Measurements from ENCODE around the gene TET3.
A peak's percentile ranks its signal among the peaks of the same experiment; 100 is the strongest.

TET3 gene

GRCh38 chr2:73965053-73965452 is 19.7 kb upstream of the TET3 start:
- DNase-seq, result no peak

- DNase-seq, result no peak
Measured at GRCh38 chr2:73968357-73968937, 16.3 kb upstream of the TET3 start.

DNA sequence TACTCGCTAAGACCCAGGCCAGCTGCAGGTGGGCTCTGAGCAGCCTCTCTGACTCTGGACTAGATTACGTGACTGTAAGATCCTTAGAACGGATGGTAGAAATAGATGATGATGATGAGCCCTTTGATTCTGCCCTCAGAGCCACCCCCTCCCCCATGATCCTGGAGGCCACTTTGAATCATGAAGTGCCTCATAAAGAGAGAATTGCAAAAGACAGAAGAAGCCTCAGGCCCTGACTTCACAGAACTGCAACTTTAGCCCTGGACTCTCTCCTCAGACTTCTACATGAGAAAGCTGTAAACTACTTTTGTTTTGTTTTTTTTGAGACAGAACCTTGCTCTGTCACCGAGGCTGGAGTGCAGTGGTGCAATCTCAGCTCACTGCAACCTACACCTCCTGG is 15.4 kb upstream of the TET3 start:
- no peak for DNase-seq

GRCh38 chr2:73970141-73970803 is 14.4 kb upstream of the TET3 start:
- DNase-seq, result no peak

GRCh38 chr2:73970850-73971471 is 13.7 kb upstream of the TET3 start:
- DNase-seq, result peak; percentile 43

DNA sequence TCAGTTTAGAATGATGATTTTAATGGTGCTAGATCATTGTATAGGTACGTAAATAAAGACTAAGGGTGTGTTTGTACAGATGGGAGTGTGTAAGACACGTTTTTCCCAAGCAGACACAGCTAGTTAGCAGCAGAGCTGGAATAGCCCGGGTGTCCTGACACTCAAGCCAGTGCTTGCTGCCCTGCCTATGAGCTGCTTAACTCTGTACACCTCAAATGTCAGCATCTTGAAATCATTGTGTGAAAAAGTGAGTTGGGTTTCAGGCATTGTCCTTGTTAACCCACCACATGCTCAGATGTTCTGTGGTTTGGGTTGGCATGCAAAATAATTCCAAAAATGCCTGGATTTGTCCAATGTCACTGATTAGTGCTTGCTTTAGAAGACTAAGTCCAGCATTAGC is 13.0 kb upstream of the TET3 start:
- no peak for DNase-seq

DNA sequence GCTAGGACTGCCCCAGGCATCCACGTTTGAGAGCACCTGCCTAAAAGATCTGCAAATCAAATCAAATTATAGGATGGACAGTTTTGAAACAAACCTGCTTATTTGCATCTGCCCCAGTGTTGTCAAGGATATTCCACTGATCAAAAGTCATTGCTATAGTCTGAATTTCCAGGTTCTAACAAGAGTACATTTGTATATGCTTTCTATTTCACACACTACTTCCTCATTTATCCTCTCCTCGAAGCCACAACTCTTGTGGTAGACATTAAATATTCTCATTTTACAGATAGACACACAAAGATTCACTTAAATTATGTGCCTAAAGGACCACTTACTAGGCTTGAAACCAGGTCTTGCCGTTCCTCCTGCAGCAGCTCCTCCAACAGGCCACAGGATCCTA is 11.9 kb upstream of the TET3 start:
- no peak for DNase-seq

DNA sequence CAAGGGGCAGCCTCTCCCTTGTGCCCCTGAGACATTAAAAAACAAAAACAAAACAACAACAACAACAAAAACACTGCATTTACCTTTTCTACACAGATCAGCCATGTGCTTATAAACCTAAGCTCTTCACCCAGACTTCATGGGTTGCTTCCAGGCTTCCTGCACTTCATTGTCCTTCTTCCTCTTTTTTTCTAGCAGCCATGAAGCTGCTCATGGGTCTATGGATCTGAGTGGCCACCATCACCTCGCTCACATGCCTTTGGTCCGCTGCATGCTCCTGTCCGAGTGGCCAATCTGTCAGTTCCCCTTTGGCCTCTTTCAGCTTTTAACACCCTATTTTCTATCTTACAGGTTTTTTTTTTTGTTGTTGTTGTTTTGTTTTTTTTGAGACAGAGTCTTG is 9.0 kb upstream of the TET3 start:
- no peak for DNase-seq

GRCh38 chr2:73976803-73977202 is 7.9 kb upstream of the TET3 start:
- no peak for DNase-seq

DNA sequence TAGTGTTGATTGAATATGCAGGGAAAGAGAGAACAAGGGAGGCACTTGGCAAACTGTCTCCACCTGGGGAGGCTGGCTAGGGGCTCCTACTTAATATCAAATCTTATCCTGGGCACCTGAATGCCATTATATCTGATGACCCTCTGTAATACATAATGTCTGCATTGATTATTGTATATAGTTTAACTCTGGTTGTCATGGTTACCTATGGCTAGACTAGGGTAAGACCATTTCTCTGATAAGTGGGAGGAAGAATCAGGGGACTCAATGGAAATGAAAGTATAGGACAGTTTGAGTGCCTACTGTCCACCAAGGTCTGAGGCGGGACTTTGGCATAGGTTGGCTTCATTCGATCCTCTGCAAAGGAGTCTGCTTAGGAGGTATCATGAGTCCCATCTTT is 7.2 kb upstream of the TET3 start:
- no peak for DNase-seq

DNA sequence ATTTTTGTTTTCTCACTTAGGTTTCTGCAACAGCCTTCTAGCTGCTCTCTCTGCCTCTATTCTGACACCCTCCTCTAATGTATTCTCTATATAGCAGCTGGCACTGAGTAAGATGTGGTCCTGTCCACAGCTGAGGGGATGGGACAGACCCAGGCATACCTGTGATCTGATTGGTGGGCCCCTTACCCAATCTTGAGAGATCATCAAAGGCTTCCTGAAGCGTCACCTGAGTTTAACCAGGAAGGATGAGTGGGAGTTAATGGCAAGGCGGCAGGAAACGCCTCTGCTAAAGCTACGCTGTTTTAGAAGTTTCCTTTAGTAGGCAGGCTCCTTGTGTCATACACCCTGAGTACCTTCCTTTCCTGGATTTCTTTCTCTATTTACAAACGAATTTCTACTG is 5.7 kb upstream of the TET3 start:
- peak; percentile 58 for DNase-seq

- no peak for DNase-seq
Measured at GRCh38 chr2:73979686-73980085, 5.0 kb upstream of the TET3 start.

DNA sequence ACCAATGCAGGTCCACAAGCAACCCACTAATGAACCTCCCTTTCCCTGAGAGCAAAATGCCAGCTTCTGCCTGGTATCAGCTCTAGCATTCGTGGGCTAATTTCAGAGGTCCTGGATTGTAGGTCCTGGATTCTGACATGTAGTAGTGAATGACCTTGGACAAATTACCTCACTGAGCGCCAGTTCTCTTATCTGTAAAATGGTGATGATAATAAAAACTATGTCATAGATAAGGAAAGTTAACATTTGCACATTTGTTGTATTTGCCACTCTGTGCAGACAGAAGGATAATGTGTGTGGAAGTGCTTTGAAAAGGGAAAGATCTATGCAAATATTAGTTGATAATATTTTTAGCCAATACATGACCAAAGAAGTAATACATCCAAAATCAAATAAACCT is 4.1 kb upstream of the TET3 start:
- no peak for DNase-seq

DNA sequence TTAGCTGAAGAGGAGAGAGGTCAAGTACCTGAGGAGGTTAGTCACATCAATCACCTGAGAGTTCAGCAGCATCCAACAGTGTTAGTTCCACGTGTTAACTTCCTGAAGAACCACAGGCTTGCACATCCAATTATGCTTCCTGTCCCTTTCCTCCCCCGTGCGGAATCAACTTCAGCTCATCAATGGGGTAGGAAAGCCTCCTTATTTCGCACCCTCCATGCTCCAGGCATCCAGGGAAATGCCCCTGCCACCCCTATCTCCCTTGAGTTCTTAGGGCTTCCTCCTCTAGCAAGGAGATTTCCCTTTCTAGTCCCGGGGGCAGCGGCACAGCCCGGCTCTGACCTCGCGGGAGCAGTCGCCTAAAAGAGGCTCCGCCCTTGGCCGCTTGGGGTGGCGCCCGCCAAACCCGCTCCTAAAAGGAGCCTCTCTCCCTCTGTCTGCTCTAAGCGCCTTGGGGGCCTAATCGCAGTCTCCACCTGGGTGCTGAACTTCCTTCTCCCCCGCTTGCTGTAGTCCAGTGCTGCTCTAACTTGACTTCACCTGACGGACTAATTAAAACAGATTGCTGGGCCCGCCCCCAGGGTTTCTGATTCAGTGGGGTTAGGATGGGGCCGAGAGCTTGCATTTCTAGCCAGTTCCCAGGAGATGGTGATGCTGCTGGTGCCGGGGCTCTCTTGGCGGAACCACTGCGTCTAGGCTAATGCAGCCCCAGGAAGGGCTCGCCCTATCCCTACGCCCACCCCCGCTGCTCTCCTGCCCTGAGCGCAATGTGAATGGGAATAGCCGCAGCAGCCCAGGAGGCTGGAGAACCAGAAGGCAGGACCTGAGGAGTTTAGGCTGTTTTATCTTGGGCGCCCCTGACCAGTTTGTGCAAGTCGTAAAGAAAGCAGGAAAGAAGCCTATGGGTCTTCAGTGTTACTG is 3.4 kb upstream of the TET3 start:
- no peak for DNase-seq

DNA sequence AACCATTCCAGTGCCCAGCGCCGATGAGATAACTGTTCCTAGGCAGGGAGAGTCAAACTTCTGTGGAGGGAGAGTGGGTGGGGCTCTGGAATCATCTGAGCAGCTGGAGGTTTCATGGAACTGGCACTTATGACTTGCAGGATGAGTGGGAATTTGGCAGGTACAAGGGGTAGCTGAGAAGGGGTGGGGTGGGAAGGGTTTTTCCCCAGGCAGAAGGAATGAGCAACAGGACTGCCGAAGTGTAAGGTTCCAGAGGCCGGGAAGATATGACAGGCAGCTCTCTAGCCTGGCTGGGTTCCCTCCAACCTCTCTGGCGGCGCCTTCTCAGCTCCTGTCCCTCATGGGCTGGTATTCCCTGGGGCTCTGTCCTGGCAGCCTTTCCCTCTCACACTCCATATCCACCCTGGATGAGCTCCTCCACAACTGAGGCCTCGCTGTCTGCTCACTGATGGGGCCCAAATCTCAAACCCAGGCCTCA is 2.5 kb upstream of the TET3 start:
- DNase-seq, result no peak

DNA sequence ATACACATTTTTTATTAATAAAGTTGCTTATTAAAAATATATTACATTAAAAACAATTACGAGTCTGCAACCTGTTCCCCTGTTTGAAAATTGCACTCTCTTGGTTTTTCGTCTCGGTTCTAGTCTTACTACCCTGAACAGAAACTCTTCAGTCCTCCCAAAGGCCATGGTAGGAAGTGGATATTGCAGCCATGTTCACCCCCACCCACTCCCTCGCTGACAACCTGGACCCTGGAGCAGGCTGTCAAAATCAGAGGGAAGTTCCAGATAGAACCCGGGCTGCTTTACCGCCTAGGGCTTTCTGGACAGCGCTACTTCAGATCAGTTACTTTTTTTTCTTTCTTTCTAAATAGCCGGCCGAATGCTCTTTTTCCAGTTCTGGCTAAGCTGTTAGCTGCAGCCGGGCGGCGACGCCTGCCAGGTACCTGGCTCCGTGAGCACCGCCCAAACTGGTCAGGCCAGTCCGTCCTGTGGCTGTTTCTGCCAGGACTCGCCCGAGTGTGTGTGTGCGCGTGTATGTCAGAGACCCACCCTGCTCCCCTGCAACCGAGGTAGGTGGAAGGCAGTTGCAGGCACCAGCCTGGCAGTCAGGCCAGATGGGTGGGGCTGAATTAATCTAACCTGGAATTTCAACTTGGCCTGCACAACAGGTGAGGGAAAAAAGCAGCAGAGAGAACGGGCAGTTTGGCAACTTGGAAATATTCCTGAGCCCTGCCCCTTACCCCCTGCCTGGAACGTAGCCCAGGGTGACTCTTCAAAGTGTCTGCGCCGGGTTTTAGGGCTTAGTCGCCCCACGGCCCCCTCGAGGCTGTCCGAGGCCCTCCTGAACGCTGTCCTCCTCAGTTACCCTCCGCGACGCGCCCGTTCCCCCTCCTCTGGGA is 1.1 kb upstream of the TET3 start:
- no peak for DNase-seq

DNA sequence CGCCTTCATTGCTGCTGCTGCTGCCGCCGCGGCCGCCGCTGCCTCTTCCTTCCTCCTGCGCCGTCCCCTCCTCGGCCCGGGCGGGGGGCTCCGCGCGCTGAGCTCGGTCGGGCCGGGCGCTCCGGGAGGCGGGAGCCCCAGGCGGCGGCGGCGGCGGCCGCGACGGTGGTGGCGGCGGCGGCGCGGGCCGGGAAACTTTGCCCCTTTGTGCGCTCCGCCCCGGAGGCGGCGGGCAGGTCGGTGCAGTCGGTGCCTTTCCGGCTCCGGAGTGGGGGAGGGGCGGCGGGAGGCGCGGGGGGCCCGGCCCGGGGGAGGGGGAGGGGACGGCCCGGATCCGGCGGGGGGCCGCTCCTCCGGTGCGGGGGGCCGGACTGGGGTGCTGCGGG is 205 bp downstream of the TET3 start:
- DNase-seq, result peak; percentile 54

DNA sequence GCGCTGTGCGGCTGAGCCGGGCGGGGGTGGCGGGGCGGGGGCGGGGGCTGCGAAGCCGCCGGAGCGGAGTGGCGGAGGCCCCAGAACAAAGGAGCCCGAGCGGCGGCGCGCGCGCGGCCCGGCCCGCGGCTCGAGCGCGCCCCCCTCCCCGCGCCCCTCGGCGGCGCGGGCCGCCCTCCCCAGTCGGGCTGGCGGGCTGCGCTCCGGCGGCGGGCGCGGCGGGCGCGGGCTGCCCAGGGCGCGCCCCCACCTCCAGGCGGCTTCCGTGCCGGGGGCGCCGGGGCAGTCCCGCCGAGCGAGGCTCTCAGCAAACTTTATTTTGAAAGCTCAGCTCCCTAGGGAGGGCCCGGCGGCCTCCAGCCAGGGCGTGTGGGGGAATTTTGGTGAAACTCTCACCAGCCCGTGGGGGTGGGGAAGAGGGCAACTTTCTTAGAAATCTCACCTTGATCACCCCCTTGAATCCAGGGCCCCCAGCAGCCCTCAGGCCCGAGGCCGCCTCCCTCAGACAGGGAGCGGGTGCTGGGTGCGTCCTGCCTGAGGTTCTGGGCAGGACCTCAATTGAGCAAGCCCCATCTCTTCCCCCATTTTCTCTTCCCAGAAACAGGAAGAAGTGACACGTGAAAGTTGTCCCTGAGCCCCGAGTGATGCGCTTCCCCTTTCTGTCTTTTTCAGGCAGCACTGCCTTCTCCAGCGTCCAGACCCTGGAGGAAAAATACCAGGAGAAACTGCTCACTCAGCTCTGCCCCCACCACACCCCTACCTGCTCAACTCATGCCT is 786 bp downstream of the TET3 start:
- DNase-seq, result peak; percentile 43

DNA sequence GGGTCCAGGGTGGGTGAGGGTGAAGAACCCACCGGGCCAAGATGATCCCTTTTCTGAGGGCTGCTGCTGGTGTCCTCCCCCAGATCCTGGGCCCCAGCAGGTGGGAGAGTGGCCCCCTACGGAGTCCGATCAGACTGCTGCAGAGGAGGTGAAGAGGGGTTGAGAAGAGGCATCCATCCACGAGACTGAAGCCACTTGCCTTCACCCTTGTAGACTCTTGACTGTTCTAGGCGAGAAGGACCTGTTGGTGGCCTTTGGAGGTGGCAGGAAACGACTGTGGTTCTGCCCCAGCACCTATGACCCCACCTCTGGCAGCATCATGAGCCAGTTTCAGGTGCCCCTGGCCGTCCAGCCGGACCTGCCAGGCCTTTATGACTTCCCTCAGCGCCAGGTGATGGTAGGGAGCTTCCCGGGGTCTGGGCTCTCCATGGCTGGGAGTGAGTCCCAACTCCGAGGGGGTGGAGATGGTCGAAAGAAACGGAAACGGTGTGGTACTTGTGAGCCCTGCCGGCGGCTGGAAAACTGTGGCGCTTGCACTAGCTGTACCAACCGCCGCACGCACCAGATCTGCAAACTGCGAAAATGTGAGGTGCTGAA is 1.5 kb downstream of the TET3 start:
- DNase-seq, result no peak

GRCh38 chr2:73987109-73987947 is 2.6 kb downstream of the TET3 start:
- DNase-seq, result no peak

Measured in effector CD8-positive, alpha-beta T cell (primary cell).